Right cardiac atrium (tissue), 5 donors: ENCODE data around the gene SCRT2. TPM values are rescaled to one million over a fixed set of nuclear protein-coding genes. Genes with fewer than 3 reads are reported as not detected.
A peak's percentile ranks its signal among the peaks of the same experiment; 100 is the strongest.

Experiments
- ATAC-seq, 2 donors: fragments of 200-7000 bp; cut with Tn5 transposase; one replicate each; pipeline versions ENCODE4 v1.8.0 to v1.9.1; 2020; ENCODE audit warnings: moderate library complexity in 2 of 2, mild to moderate bottlenecking in 1 of 2
- DNase-seq, 3 donors: peaks; one replicate each; pipeline ENCODE4 v3.0.0-alpha.2; 2020
- H3K27ac ChIP-seq: one replicate; pipeline ENCODE4 v1.5.1; 2013; ENCODE audit warnings: mild to moderate bottlenecking, low read length, control low read depth, moderate library complexity
- H3K27me3 ChIP-seq: one replicate; pipeline ENCODE4 v1.6.1; 2013; ENCODE audit not compliant: control insufficient read depth, insufficient read depth
- H3K4me1 ChIP-seq: one replicate; pipeline ENCODE4 v1.6.1; 2013; ENCODE audit warnings: low read length; ENCODE audit not compliant: control insufficient read depth, insufficient read depth
- H3K4me3 ChIP-seq: one replicate; pipeline ENCODE4 v1.5.1; 2013; ENCODE audit warnings: low read length, control low read depth
- H3K9me3 ChIP-seq: one replicate; pipeline ENCODE4 v1.6.1; 2013; ENCODE audit warnings: low read length; ENCODE audit not compliant: control insufficient read depth
- WGBS: extraction: QIAGEN DNeasy Blood & Tissue Kit; methylation state at CpG from one replicate; pipeline ENCODE4 v1.1.7; 2013; 5-methylcytosine and 5-hydroxymethylcytosine counted together
- intact Hi-C, 4 donors: fragments of 100-400 bp; cut with DNase I; formaldehyde crosslinking; loops; one replicate each; pipeline versions ENCODE4 v1.11.0 to v1.14.0; 2022 to 2023
- polyA plus RNA-seq: library from polyadenylated mRNA; stranded (reverse); fragments of 200-250 nt; gene quantifications from one replicate; pipeline ENCODE4 v1.2.3, GENCODE V29; 2013
- total RNA-seq, 4 donors: library from RNA; stranded (reverse); fragmentation: NEBNext Ultra II Directional; extraction: Animal tissue kit (Norgen Biotek cat#: 25700); gene quantifications; one replicate each; pipeline ENCODE4 v1.2.1, GENCODE V29; 2021
- donor health status: healthy with polysubstance abuse.
- donor health status: DM: no; HTN: yes; CAD: no.
- donor health status: DM: no; HTN: no; CAD: no.
- donor health status: DM: no; HTN: yes; CAD: no; lungs with severe emphysema.
- donor health status: DM: yes; HTN: yes; CAD: no.

SCRT2 gene
- total and polyA plus RNA-seq, 5 donors, result not detected

DNA sequence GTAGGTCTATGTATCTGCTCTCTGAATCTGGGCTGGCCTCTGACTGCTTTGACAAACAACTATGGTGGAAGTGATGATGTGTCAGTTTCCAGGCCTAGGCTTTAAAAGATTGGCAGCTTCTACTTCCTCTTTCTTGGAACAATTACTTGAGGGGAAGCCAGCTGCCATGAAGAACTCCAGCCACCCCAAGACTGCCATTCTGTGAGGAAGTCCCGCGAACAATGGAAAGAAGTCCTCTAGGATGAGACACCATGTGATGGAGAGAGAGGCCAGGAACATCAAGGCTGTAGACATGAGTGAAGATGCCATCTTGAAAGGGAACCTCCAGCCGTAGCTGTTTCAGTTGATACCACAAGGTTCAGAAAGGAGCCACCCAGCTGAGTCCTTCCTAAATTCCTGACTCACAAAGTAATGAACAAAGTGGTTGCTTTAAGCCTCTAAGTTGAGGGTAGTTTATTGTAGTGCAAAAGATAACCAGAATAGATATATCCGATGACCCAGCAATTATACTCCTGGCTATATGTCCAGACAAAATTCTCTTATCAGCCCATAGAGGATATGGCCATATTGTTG, 50.2 kb downstream of the SCRT2 start:
- peak in 1 of 2 donors; percentile 49 for ATAC-seq

GRCh38 chr20:623704-624103, 51.9 kb downstream of the SCRT2 start:
- Histone ChIP-seq H3K4me1 (no peaks in the 10 kb centered on the region), H3K4me3 (no peak overlapping the region), H3K9me3 (no peaks in the 10 kb centered on the region), H3K27me3 (no peaks in the 10 kb centered on the region), H3K27ac (no peak overlapping the region)
- intact Hi-C loops, result no loop called here
- WGBS, result 80% methylated on average over 4 of the region's 4 CpGs
- DNase-seq (no peak), ATAC-seq (no peak)

More for the DNA sequence above, 50.2 kb downstream of the SCRT2 start:
- 75% methylated on average over 4 of the region's 4 CpGs for WGBS
- intact Hi-C loops, result no loop called here
- no peak overlapping the region for H3K27ac ChIP-seq
- H3K9me3 ChIP-seq, result no peaks in the 10 kb centered on the region
- no peaks in the 10 kb centered on the region for H3K4me1 ChIP-seq
- DNase-seq, result no peak
- no peaks in the 10 kb centered on the region for H3K27me3 ChIP-seq
- no peak overlapping the region for H3K4me3 ChIP-seq

- H3K9me3 ChIP-seq, result no peaks in the 10 kb centered on the region
- no peaks in the 10 kb centered on the region for H3K4me1 ChIP-seq
- no peak for ATAC-seq
- WGBS, result 27% methylated on average over 4 of the region's 4 CpGs
- no peak overlapping the region for H3K27ac ChIP-seq
- no peak overlapping the region for H3K4me3 ChIP-seq
- DNase-seq, result no peak
- intact Hi-C loops, result no loop called here
- H3K27me3 ChIP-seq, result no peaks in the 10 kb centered on the region
Observed at GRCh38 chr20:623021-623420, 52.6 kb downstream of the SCRT2 start.

- intact Hi-C loops, result no loop called here
- DNase-seq (no peak), ATAC-seq (no peak)
- 87% methylated on average over 7 of the region's 7 CpGs for WGBS
- H3K4me3 ChIP-seq, result no peak overlapping the region
- H3K27ac ChIP-seq, result no peak overlapping the region
- no peaks in the 10 kb centered on the region for H3K9me3 ChIP-seq
- no peaks in the 10 kb centered on the region for H3K4me1 ChIP-seq
- H3K27me3 ChIP-seq, result no peaks in the 10 kb centered on the region
Observed at GRCh38 chr20:622161-622560, 53.4 kb downstream of the SCRT2 start.

- no peak overlapping the region for H3K27ac ChIP-seq
- H3K9me3 ChIP-seq, result no peaks in the 10 kb centered on the region
- H3K4me1 ChIP-seq, result no peaks in the 10 kb centered on the region
- H3K4me3 ChIP-seq, result no peak overlapping the region
- ATAC-seq, result peak in 1 of 2 donors; percentile 20
- DNase-seq, result no peak
- intact Hi-C loops, result no loop called here
- H3K27me3 ChIP-seq, result no peaks in the 10 kb centered on the region
- WGBS, result 49% methylated on average over 5 of the region's 5 CpGs
Observed at GRCh38 chr20:621125-621756, 54.4 kb downstream of the SCRT2 start.

DNA sequence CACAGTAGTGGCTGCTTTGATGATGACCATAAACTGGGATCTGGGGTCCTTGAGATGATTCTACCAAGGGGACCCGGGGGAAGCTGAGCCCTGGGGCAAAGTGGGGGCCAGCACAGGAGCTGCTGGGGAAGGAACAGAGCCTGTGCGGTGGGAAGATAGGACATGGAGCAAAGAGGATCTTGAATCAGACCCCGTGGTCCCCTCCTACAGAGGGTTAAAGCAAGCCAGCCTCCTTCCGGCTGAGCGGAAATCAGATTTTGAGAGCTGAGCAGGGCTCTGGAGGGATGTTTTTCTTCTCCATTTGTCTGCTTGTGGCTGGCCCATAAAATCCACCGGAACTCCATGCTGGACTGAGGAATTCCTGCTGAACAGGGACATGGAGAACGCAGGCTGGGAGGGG, 55.4 kb downstream of the SCRT2 start:
- no peak overlapping the region for H3K4me3 ChIP-seq
- intact Hi-C loops, result no loop called here
- ATAC-seq (no peak), DNase-seq (no peak)
- WGBS, result 36% methylated on average over 7 of the region's 7 CpGs
- no peaks in the 10 kb centered on the region for H3K27me3 ChIP-seq
- H3K27ac ChIP-seq, result no peak overlapping the region
- no peaks in the 10 kb centered on the region for H3K9me3 ChIP-seq
- H3K4me1 ChIP-seq, result no peaks in the 10 kb centered on the region

DNA sequence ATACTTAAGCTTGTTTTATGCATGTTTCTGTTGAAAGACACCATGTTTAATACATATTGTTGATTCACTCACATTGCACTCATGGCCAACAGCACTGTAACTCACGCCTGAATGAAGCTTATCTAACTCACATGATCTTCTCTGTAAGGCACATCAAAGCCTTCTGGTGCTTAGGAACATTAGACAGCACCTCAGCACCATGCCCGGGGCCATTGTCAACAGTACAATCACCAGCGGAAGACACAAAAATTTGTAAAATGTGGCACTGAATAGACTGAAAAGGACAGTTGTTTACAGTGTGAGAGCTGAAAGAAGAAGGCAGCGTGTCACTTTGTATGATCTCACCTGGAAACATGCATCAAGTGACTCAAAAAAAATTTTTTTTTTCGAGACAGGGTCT, 56.6 kb downstream of the SCRT2 start:
- no peaks in the 10 kb centered on the region for H3K4me1 ChIP-seq
- intact Hi-C loops, result no loop called here
- WGBS, result 69% methylated on average over 5 of the region's 5 CpGs
- H3K27ac ChIP-seq, result no peak overlapping the region
- no peak for ATAC-seq
- no peaks in the 10 kb centered on the region for H3K27me3 ChIP-seq
- H3K4me3 ChIP-seq, result no peak overlapping the region
- no peaks in the 10 kb centered on the region for H3K9me3 ChIP-seq
- DNase-seq, result no peak

DNA sequence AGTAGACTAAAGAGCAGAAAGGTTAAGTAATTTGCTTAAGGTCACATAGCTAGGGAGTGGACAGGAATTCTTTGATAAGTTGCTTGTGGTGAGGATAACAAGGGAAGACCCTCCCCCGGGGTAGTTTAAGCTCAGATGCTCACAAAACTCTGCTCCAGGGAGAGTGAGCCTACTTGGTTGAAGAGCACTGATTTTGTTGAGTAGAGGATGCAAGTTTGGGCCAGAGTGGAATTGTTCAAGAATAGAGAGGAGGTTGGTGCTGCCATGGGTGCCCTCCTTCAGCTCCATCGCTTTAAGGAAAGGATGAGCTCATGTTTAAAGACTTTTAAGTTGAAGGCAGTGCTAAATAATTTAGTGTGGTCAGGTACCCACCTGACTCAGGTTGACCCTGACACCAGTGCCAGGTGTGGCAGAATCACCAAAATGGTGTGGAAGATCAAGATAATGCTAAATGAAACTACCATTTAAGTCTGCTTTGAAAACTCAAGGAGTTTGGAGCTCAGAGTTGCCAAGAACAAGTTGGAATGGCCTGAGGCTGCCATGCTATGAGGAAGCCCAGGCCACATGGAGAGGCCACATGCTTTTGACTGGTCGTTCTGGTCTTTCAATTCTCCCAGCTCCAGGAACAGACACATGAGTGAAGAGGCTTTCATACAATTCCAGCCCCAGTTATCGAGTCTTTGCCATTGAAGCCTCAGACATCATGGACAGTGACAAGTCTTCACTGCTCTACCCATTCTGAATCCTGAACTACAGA, 57.5 kb downstream of the SCRT2 start:
- no peaks in the 10 kb centered on the region for H3K9me3 ChIP-seq
- no peak overlapping the region for H3K27ac ChIP-seq
- 86% methylated on average over 4 of the region's 4 CpGs for WGBS
- DNase-seq (no peak), ATAC-seq (no peak)
- intact Hi-C loops, result no loop called here
- H3K27me3 ChIP-seq, result no peaks in the 10 kb centered on the region
- H3K4me1 ChIP-seq, result no peaks in the 10 kb centered on the region
- no peak overlapping the region for H3K4me3 ChIP-seq

GRCh38 chr20:615514-615913, 60.1 kb downstream of the SCRT2 start:
- peaks cover 3% of the 10 kb centered on the region for H3K4me1 ChIP-seq
- no peaks in the 10 kb centered on the region for H3K27me3 ChIP-seq
- WGBS, result 72% methylated on average over 4 of the region's 4 CpGs
- no peak for ATAC-seq
- intact Hi-C loops, result no loop called here
- H3K27ac ChIP-seq, result no peak overlapping the region
- no peaks in the 10 kb centered on the region for H3K9me3 ChIP-seq
- no peak overlapping the region for H3K4me3 ChIP-seq
- no peak for DNase-seq

DNA sequence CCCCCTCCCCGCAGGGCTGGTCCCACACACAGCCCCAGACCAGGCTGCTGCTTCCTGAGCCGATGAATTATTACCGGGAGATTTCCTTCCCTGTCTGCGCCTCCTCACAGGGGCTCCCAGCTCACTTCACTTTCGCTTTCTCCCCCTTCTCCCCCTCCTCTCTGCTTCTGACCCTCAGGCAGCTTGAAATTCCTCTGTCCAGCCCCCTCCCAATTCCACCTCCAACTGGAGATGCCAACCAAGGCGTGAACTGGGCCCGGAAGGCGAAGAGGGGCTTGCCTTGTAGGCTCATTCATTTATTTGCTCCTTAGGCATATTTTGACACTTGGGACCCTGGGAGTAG, 63.8 kb downstream of the SCRT2 start:
- DNase-seq, result no peak
- Histone ChIP-seq H3K4me3 (no peak overlapping the region), H3K27ac (peak overlapping the region; percentile 41), H3K9me3 (no peaks in the 10 kb centered on the region), H3K27me3 (no peaks in the 10 kb centered on the region), H3K4me1 (peaks cover 3% of the 10 kb centered on the region)
- 29% methylated on average over 8 of the region's 8 CpGs for WGBS
- intact Hi-C loops, result no loop called here
- no peak for ATAC-seq
